Measurements from ENCODE around the gene MINDY4.

The MINDY4 gene

GRCh38 chr7:30727061-30727945 is 43.9 kb upstream of the MINDY4 start:
- TF ChIP-seq RAD21 (IDR thresholded peaks at IDR 0.05; ENCODE audit: low read depth) (no peak), NFIC (IDR thresholded peaks at IDR 0.05) (no peak), CREB1 (IDR thresholded peaks at IDR 0.05; ENCODE audit: low read depth) (no peak), MAX (IDR thresholded peaks at IDR 0.05) (no peak), ZBTB7A (IDR thresholded peaks at IDR 0.05; ENCODE audit: low read depth) (no peak), CEBPB (IDR thresholded peaks at IDR 0.05) (no peak), TAF1 (IDR thresholded peaks at IDR 0.05; ENCODE audit: low read depth) (no peak), FOXM1 (IDR thresholded peaks at IDR 0.05; ENCODE audit: borderline replicate concordance, low read depth) (no peak), YY1 (IDR thresholded peaks at IDR 0.05; ENCODE audit: low read depth) (no peak), USF1 (IDR thresholded peaks at IDR 0.05) (no peak), EGR1 (IDR thresholded peaks at IDR 0.05) (no peak), TEAD4 (IDR thresholded peaks at IDR 0.05) (no peak), EP300 (IDR thresholded peaks at IDR 0.05; ENCODE audit: borderline replicate concordance) (no peak), TCF12 (IDR thresholded peaks at IDR 0.05; ENCODE audit: low read depth) (no peak), REST (IDR thresholded peaks at IDR 0.05; ENCODE audit: low read depth) (no peak)

- TF ChIP-seq EGR1 (IDR thresholded peaks at IDR 0.05) (no peak), NFIC (IDR thresholded peaks at IDR 0.05) (no peak), ZBTB7A (IDR thresholded peaks at IDR 0.05; ENCODE audit: low read depth) (no peak), USF1 (IDR thresholded peaks at IDR 0.05) (no peak), TEAD4 (IDR thresholded peaks at IDR 0.05) (no peak), RAD21 (IDR thresholded peaks at IDR 0.05; ENCODE audit: low read depth) (no peak), EP300 (IDR thresholded peaks at IDR 0.05; ENCODE audit: borderline replicate concordance) (no peak), TAF1 (IDR thresholded peaks at IDR 0.05; ENCODE audit: low read depth) (no peak), YY1 (IDR thresholded peaks at IDR 0.05; ENCODE audit: low read depth) (no peak), CREB1 (IDR thresholded peaks at IDR 0.05; ENCODE audit: low read depth) (no peak), REST (IDR thresholded peaks at IDR 0.05; ENCODE audit: low read depth) (no peak), CEBPB (IDR thresholded peaks at IDR 0.05) (no peak), MAX (IDR thresholded peaks at IDR 0.05) (no peak), FOXM1 (IDR thresholded peaks at IDR 0.05; ENCODE audit: borderline replicate concordance, low read depth) (no peak), TCF12 (IDR thresholded peaks at IDR 0.05; ENCODE audit: low read depth) (no peak)
These were observed 42.6 kb upstream of the MINDY4 start for GRCh38 chr7:30728591-30729100.

- no peak for TF ChIP-seq NFIC (IDR thresholded peaks at IDR 0.05)
- no peak for TF ChIP-seq REST (IDR thresholded peaks at IDR 0.05; ENCODE audit: low read depth)
- TF ChIP-seq FOXM1 (IDR thresholded peaks at IDR 0.05; ENCODE audit: borderline replicate concordance, low read depth) = no peak
- no peak for TF ChIP-seq YY1 (IDR thresholded peaks at IDR 0.05; ENCODE audit: low read depth)
- no peak for TF ChIP-seq TEAD4 (IDR thresholded peaks at IDR 0.05)
- TF ChIP-seq EP300 (IDR thresholded peaks at IDR 0.05; ENCODE audit: borderline replicate concordance) = no peak
- TF ChIP-seq CEBPB (IDR thresholded peaks at IDR 0.05) = no peak
- no peak for TF ChIP-seq RAD21 (IDR thresholded peaks at IDR 0.05; ENCODE audit: low read depth)
- no peak for TF ChIP-seq TAF1 (IDR thresholded peaks at IDR 0.05; ENCODE audit: low read depth)
These were observed 41.6 kb upstream of the MINDY4 start for GRCh38 chr7:30729642-30730041.

- no peak for TF ChIP-seq FOXM1 (IDR thresholded peaks at IDR 0.05; ENCODE audit: borderline replicate concordance, low read depth)
- no peak for TF ChIP-seq TAF1 (IDR thresholded peaks at IDR 0.05; ENCODE audit: low read depth)
- TF ChIP-seq CREB1 (IDR thresholded peaks at IDR 0.05; ENCODE audit: low read depth) = no peak
- no peak for TF ChIP-seq TCF12 (IDR thresholded peaks at IDR 0.05; ENCODE audit: low read depth)
- TF ChIP-seq MAX (IDR thresholded peaks at IDR 0.05) = no peak
- no peak for TF ChIP-seq RAD21 (IDR thresholded peaks at IDR 0.05; ENCODE audit: low read depth)
- TF ChIP-seq YY1 (IDR thresholded peaks at IDR 0.05; ENCODE audit: low read depth) = no peak
- TF ChIP-seq TEAD4 (IDR thresholded peaks at IDR 0.05) = no peak
- TF ChIP-seq USF1 (IDR thresholded peaks at IDR 0.05) = no peak
- no peak for TF ChIP-seq EP300 (IDR thresholded peaks at IDR 0.05; ENCODE audit: borderline replicate concordance)
- TF ChIP-seq EGR1 (IDR thresholded peaks at IDR 0.05) = no peak
- no peak for TF ChIP-seq REST (IDR thresholded peaks at IDR 0.05; ENCODE audit: low read depth)
These were observed 41.1 kb upstream of the MINDY4 start for GRCh38 chr7:30730097-30730496.
